ENCODE data around the gene RGS6.
"Not testable (repeated sequence)": the region's sequence is repeated elsewhere in the genome, so short reads cannot be mapped to it uniquely, and the experiment has no call there.

RGS6 gene
- 0.06 to 0.09 reads per million in 2 experiments for total RNA-seq

DNA sequence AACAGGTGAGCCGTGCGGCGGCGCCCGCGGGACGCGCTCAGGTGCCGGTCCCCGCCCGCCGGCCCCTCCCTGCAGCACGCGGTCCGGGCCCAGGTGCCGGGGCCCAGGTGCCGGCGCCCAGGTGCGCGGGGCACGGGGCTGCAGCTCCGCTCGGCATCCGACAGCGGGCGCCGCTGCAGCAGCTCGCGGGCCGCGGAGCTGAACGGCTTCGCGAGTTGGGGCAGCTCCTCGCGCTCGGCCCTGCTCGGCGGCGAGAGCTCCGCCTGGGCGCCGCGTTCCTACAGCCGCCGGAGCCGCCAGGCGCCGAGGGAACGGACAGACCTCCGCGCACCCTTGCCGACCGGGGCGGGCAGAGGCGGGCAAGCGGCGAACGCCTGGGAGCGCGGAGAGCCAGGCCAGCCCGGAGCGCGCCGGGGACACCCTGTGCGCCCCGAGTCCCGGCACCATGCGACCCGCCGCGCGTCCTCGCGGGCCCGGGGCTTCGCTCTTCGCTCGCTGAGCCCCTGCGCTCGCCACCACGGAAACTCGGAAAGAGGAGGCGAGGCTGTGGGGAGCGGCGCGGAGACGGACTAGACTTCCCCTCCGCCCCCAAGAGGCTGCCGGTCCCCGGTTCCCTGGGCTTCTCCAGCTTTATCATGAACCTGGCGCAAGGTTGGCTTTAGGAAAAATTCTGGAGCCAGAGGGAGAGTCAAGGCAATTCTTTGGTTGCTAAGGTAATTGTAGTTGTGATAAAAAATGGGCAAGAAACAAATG lies at the start of gene RGS6:
Gene RGS6 (plus strand): TSS at position 201 of the 753 bp plus-strand sequence.
- DNase-seq (ENCODE audit: low read depth): no peak

DNA sequence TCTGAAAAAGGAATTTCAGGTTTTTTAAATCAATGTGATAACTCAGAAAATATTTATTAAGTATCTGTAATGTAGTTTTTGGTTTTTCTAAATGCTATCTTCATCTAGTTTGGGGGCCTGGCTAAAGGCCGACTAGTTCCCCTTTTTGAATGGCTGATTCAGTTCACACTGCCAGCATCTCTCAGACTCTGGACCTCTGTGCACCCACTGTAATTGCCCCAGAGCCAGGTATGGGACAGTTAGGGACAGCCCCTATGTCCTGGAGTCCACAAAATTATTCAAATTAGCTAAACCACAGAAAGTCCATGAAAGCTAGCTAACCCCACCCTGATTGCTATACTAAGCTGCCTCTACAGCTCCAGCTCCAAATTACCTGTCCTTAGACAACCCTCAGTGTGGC lies 49.1 kb upstream of the RGS6 start:
- no peak for DNase-seq (ENCODE audit: low read depth)

GRCh38 chr14:71885301-71885700 lies 46.9 kb upstream of the RGS6 start:
- no peak for DNase-seq (ENCODE audit: low read depth)

- DNase-seq (ENCODE audit: low read depth): not testable (repeated sequence)
Measured at GRCh38 chr14:71887802-71888201, 44.4 kb upstream of the RGS6 start.

DNA sequence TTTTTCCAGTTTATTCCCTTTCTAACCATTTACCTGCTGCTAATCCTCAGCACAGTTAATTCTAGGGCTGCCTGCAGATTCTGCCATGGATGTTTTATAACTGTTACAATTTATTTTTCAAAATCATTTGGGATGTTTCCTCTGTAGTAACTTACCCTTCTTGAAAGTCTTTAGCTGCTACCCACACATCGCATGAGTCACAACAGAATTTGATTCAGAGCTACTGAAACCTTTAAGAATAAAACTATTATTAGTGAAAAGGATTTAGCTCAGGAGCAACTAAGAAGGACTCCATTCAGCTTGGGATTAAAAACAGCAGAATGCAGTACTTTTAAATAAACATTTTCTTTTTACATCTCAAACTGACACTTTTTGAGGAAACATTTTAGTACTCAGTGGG lies 41.7 kb upstream of the RGS6 start:
- DNase-seq (ENCODE audit: low read depth): no peak

DNA sequence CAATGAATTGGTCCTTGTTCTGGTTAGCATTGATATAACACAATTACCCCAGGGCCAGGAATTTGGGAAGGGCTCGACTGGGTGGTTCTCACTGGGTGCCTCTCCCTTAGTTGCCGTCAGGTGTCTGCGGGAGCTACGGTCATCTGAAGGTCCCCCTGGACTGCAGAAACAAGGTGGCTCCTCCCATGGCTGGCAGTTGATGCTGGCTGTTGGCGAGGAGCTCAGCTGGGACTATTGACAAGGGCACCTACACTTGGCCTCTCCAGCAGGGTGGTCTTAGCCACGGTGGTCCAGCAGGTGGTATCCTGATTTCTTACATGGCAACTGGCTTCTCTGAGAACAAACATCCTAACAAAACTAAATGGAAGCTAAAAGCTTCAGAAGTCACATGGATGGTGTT lies 41.0 kb upstream of the RGS6 start:
- DNase-seq (ENCODE audit: low read depth): no peak

GRCh38 chr14:71891970-71892369 lies 40.3 kb upstream of the RGS6 start:
- DNase-seq (ENCODE audit: low read depth): no peak

DNA sequence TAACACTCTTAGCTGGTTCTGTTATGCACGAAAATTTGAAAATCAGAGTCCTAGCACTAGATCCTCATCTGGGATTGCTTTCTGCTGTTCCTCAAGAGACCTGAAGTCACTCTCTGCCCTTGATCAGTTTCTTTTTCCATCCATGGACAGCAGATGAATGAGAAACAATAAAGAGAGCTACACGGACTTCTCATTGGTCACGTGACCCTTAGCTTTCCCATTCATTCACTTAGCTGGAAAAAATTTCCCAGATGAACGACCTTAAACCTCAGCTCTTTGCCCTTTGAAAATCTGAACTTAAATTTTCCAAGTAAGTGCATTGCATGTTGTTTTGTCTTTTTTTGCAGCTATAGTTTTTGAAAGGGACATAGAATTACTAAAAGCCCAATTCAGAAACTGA lies 27.2 kb upstream of the RGS6 start:
- no peak for DNase-seq (ENCODE audit: low read depth)

- no peak for DNase-seq (ENCODE audit: low read depth)
Measured at GRCh38 chr14:71905860-71906259, 26.4 kb upstream of the RGS6 start.

DNA sequence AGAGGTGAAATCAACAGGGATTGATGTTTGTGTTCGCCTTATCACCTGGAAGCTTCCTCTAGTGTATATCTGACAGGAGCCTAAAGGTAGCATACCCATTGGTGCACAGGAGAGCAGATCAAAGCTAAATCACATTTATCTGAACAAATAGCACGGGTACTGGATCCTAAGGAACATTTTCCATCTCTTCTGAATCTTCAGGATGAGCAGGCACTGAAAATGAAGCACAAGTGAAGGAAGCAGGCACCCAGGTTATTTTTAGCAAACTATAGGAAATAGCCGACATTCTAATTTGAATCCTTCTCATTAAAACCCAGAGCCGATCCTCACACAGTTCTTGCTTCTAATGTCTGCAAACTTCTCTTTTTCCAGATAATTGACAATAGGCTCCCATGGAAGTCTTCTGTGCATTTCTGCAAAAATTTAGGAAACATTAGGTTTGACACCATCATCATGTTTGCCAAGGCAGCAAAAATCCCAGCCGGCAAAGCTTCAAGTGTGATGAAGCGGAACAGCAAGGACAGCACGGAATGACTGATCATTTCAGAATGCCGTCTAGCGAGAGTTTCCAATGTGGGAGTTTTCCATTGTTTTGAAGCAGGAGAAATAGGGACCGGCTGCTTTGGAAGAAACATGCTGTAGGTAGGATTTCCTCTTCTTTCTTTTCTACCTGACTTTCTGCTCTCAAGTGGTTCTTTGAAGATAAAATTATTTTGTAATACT lies 24.3 kb upstream of the RGS6 start:
- no peak for DNase-seq (ENCODE audit: low read depth)

- no peak for DNase-seq (ENCODE audit: low read depth)
Measured at GRCh38 chr14:71911669-71912068, 20.6 kb upstream of the RGS6 start.

DNA sequence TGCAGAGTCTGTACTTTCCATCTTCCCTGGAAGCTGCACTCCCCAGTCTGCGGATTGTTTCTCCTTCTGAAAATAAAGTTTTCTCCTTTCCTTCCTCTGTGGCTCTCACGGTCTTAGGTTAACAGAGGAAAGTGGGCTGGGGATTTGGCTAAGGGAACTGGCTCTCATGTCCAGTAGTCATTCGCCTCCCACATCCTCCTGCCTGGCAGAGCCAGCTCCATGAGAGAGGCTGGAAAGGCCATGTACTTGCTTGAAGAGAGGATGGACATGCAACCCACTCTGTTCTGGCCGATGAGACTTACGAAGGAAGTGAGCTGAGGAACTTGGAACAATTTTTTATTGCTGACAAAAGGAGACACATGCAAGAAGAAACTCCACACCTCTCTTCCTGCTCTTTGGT lies 18.9 kb upstream of the RGS6 start:
- no peak for DNase-seq (ENCODE audit: low read depth)

DNA sequence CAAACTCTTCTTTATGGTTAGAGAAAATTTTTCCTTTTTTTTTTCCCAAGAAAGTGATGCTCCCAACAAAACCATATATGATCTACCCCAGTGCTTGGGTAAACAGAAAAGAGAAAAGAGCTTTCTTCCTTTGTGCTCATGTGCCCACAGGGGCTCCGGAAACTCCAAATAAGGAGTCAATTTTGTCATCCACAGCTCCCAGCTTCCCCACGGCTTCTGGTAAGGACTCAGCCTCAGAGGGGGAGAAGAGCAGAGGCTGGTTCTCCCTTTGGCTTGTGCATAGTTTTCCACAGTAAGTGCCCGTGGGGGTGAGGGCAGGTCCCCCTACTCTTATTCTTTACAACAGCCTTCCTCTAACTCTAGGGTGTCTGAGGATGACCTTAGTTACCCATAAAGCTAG lies 13.3 kb upstream of the RGS6 start:
- DNase-seq (ENCODE audit: low read depth): no peak

GRCh38 chr14:71923513-71923912 lies 8.7 kb upstream of the RGS6 start:
- DNase-seq (ENCODE audit: low read depth): no peak

GRCh38 chr14:71931492-71932228 lies 569 bp upstream of the RGS6 start:
- DNase-seq (ENCODE audit: low read depth): no peak

DNA sequence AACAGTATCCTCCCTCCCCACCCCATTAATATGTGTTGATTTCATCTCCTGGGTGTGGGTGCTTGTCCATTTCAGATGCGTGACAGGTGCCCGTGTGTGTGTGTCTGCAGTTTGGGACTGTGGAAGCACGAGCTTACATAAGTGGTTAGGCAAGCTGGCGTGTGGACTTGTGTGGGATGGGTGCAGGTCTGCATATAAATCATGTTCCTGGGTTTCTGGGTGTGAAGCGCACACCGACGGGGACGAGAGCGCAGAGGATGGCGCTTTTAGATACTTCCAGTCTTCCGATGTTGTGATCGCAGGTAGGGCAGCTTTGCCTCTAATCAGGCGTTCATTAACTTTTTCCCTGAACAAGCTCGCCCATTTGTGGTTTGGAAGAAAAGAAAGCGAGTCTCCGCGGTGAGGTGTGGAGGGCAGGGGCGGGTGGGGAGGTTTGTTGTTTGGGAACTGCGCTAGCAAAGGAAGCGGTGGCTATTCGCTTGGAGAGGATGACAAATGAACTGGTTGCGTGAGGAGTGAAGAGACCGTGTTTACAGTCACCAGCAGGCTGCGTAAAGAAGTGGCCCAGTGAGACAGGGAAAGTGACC lies 865 bp downstream of the RGS6 start:
- no peak for DNase-seq (ENCODE audit: low read depth)

DNA sequence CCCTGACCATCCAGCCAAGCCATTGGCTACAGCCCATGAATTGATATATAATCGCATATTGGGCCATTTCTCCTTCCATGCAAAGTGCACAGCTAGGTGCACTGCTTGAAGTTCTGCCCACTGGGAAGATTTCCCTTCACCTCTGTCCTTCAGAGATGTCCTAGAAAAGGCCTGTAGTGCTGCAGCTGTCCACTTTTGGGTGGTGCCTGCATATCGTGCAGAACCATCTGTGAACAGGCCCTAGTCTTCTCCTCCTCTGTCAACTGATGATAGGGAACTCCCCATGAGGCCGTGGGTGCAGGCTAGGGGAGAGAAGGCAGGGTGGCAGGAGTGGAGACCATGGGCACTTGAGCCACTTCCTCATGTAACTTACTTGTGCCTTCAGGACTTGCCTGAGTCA lies 6.0 kb downstream of the RGS6 start:
- not testable (repeated sequence) for DNase-seq (ENCODE audit: low read depth)

DNA sequence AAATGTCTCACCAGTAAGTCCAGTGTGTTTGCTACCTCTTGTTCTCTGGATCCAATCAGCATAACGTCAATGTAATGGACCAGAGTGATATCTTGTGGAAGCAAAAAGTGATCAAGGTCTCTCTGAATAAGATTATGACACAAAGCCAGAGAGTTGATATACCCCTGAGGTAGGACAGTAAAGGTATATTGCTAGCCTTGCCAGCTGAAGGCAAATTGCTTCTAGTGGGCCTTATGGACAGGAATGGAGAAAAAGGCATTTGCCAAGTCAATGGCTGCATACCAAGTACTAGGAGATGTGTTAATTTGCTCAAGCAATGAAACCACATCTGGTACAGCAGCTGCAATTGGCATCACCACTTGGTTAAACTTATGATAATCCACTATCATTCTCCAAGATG lies 7.1 kb downstream of the RGS6 start:
- DNase-seq (ENCODE audit: low read depth): not testable (repeated sequence)

GRCh38 chr14:71940500-71940899 lies 8.3 kb downstream of the RGS6 start:
- DNase-seq (ENCODE audit: low read depth): not testable (repeated sequence)

DNA sequence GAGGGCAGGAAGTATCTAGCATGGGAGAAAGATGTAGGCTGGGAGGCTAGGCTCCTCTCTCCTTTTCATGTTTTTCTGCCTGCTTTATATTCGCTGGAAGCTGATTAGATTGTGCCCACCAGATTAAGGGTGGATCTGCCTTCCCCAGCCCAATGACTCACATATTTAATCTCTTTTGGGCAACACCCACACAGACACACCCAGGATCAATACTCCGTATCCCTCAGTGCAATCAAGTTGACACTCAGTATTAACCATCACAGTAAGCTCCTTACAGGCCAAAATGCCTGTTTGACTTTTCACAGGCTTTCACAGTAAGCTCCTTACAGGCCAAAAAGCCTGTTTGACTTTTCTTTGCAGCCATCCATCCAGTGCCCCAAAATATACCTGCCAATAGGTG lies 9.4 kb downstream of the RGS6 start:
- not testable (repeated sequence) for DNase-seq (ENCODE audit: low read depth)

DNA sequence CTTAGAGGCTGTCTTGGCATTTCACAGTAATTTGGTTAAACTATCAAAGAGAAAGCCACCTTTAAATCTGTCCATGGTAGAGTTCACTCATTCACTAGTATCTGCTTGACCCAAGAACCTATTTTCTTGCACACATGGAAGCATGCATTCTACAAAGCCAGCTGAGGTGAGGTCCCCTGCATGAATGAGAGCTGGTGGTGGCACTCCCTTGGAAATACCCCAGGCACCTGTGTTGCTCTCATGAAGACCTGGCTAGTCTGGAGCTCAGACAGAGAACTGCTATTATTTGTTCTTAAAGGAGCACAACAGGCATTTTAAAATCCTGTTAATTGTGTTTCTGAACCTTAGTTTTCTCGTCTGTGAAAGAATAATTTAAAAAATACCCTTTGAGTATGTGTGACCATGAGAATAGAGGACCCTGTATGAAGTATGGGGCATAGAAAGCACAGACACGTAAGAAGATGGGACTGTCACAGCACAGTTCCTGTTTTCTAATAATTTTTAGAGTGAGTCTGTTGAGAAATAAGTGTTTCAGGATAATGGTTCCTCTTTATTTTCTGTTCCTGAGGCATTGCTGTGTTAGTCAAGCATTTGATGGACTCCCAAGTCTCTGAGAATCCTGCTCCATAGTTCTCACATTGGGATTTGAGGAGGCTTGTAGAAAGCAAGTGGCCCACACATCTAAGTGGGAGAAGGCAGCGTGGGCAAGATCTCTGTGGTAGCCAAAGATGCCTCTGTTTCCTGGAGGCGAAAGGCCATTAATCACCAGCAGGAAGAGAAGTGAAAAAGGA lies 10.9 kb downstream of the RGS6 start:
- no peak for DNase-seq (ENCODE audit: low read depth)

- no peak for DNase-seq (ENCODE audit: low read depth)
Measured at GRCh38 chr14:71943695-71944018, 11.4 kb downstream of the RGS6 start.

Measured in T follicular helper cell (primary cell).